Panc1 (cell line): Measurements from ENCODE around the gene DPYD. TPM values are rescaled to one million over a fixed set of nuclear protein-coding genes. Genes with fewer than 3 reads are reported as not detected.

Experiments
- ATAC-seq: fragments of 200-7000 bp; cut with Tn5 transposase; 2 replicates; pipeline ENCODE4 v1.9.1; 2020; ENCODE audit warnings: mild to moderate bottlenecking, moderate library complexity
- BruUV-seq: library from RNA; stranded (reverse); fragments of 400-500 nt; replicated peaks from 2 replicates; lab custom pipeline; 2021; lab: Mats Ljungman, UMichigan
- CTCF ChIA-PET: fragments of 300-600 bp; sonication (Branson Sonifier 250); formaldehyde crosslinking; loops from one replicate; lab custom pipeline; 2022; ENCODE audit warnings: antibody characterized with exemption; lab: Charles Lee
- POLR2A ChIA-PET: fragments of 300-600 bp; sonication (Branson Sonifier 250); formaldehyde crosslinking; loops from one replicate; lab custom pipeline; 2022; ENCODE audit warnings: antibody characterized with exemption; lab: Charles Lee
- DNase-seq: peaks from one replicate; pipeline ENCODE4 v3.0.0-alpha.2; 2010; ENCODE audit warnings: low read depth, low spot score
- H3K27ac ChIP-seq: 2 replicates; pipeline ENCODE4 v1.5.1; 2011; ENCODE audit warnings: mild to moderate bottlenecking, low read length, inconsistent platforms
- H3K27me3 ChIP-seq: fragments of 200-500 bp; sonication (Bioruptor generic); 2 replicates; pipeline ENCODE4 v1.6.0; 2014; ENCODE audit warnings: low read length, inconsistent platforms; ENCODE audit not compliant: control insufficient read depth, insufficient read depth
- H3K36me3 ChIP-seq: fragments of 200-500 bp; sonication (Bioruptor generic); 2 replicates; pipeline ENCODE4 v1.5.1; 2014; ENCODE audit warnings: inconsistent platforms, mild to moderate bottlenecking, low read length, moderate library complexity; ENCODE audit not compliant: control insufficient read depth, insufficient read depth
- H3K4me1 ChIP-seq: 2 replicates; pipeline ENCODE4 v1.5.1; 2011; ENCODE audit warnings: inconsistent platforms, mild to moderate bottlenecking, low read length, moderate library complexity; ENCODE audit not compliant: control insufficient read depth, insufficient read depth
- H3K4me3 ChIP-seq, 2 experiments: 2 replicates each; pipeline ENCODE4 v1.5.1; 2011 to 2012; ENCODE audit warnings: low read depth in 2 of 2, low read length in 2 of 2, mild to moderate bottlenecking in 2 of 2, inconsistent platforms in 1 of 2, moderate library complexity in 1 of 2
- H3K9me3 ChIP-seq: fragments of 200-500 bp; sonication (Bioruptor generic); 2 replicates; pipeline ENCODE4 v1.5.1; 2014; ENCODE audit warnings: low read depth, mild to moderate bottlenecking, inconsistent platforms, low read length, moderate library complexity; ENCODE audit not compliant: control insufficient read depth, insufficient read depth
- CTCF ChIP-seq: fragments of 450-650 bp; IDR thresholded peaks from 2 replicates; pipeline ENCODE4 v1.5.1; 2017; ENCODE audit warnings: mild to moderate bottlenecking
- POLR2AphosphoS5 ChIP-seq: IDR thresholded peaks from 2 replicates; pipeline ENCODE4 v1.6.1; 2012; ENCODE audit warnings: mild to moderate bottlenecking, low read depth, low read length, moderate library complexity
- REST ChIP-seq, 2 experiments: IDR thresholded peaks; 2 replicates each; pipeline ENCODE4 v1.6.1; 2011 to 2012; ENCODE audit warnings: low read depth in 2 of 2, control low read depth in 1 of 2, low read length in 1 of 2, mild to moderate bottlenecking in 1 of 2, moderate library complexity in 1 of 2; ENCODE audit not compliant: insufficient read depth in 1 of 2
- SIN3A ChIP-seq: IDR thresholded peaks from 2 replicates; pipeline ENCODE4 v1.6.1; 2012; ENCODE audit warnings: low read depth, mild to moderate bottlenecking, low read length, moderate library complexity, borderline replicate concordance; ENCODE audit not compliant: insufficient read depth
- TCF7L2 ChIP-seq: IDR thresholded peaks from 2 replicates; pipeline ENCODE4 v1.6.1; 2011; ENCODE audit warnings: mild to moderate bottlenecking, low read depth, low read length, inconsistent platforms
- in situ Hi-C: cut with HindIII; loops from 2 replicates; pipeline ENCODE4 v1.10.0; 2016; ENCODE audit warnings: low sequenced_read_pairs, low pct_unique_long_range_greater_than_20kb
- intact Hi-C: fragments of 100-400 bp; cut with micrococcal nuclease; formaldehyde crosslinking; loops from one replicate; pipeline ENCODE4 v1.10.0; 2022; ENCODE audit not compliant: unreplicated experiment
- total RNA-seq: library from RNA; stranded (reverse); gene quantifications from one replicate; pipeline ENCODE4 v1.2.1, GENCODE V29; 2021; ENCODE audit not compliant: unreplicated experiment

The DPYD gene
- total RNA-seq, 1 experiment from 2014 or later: 2.0 TPM

- DNase-seq (no peak), ATAC-seq (no peak)
- no peak overlapping the region for H3K4me3 ChIP-seq
- no peaks in the 10 kb centered on the region for H3K36me3 ChIP-seq
- H3K27ac ChIP-seq: no peak overlapping the region
- ChIA-PET POLR2A (no interaction called here), CTCF (no interaction called here)
- no peaks in the 10 kb centered on the region for H3K4me1 ChIP-seq
- in situ Hi-C loops: no loop called here
- H3K27me3 ChIP-seq: no peaks in the 10 kb centered on the region
- intact Hi-C loops: no loop called here
- H3K9me3 ChIP-seq: no peaks in the 10 kb centered on the region
- BruUV-seq: no TSS peak
- no peak for TF ChIP-seq TCF7L2
- TF ChIP-seq SIN3A: no peak
- no peak for TF ChIP-seq POLR2AphosphoS5
- TF ChIP-seq REST (IDR thresholded peaks at IDR 0.05; ENCODE audit: insufficient read depth in 1 of 2, low read depth in 2 of 2, low read length in 1 of 2): no peak
- TF ChIP-seq CTCF: no peak
Observed at GRCh38 chr1:97685360-97685759, 235.5 kb downstream of the DPYD start.

- Histone ChIP-seq H3K9me3 (no peaks in the 10 kb centered on the region), H3K27ac (no peak overlapping the region), H3K4me3 (no peak overlapping the region), H3K36me3 (no peaks in the 10 kb centered on the region), H3K4me1 (no peaks in the 10 kb centered on the region), H3K27me3 (no peaks in the 10 kb centered on the region)
- no peak for ATAC-seq
- no TSS peak for BruUV-seq
- POLR2A ChIA-PET: no interaction called here
- no peak for DNase-seq
- in situ Hi-C loops (no loop called here), intact Hi-C loops (no loop called here)
- TF ChIP-seq REST (IDR thresholded peaks at IDR 0.05; ENCODE audit: insufficient read depth in 1 of 2, low read depth in 2 of 2, low read length in 1 of 2): no peak
- no peak for TF ChIP-seq POLR2AphosphoS5
- TF ChIP-seq SIN3A: no peak
- TF ChIP-seq CTCF: no peak
- TF ChIP-seq TCF7L2: no peak
- CTCF ChIA-PET: no interaction called here
Observed at GRCh38 chr1:97680894-97681293, 239.9 kb downstream of the DPYD start.
